Peyer's patch (tissue), 4 donors: ENCODE results near the gene CAV1.

ENCODE experiments used
- POLR2A ChIP-seq, 2 donors: fragments of 450-650 bp; IDR thresholded peaks; one replicate each; pipeline ENCODE4 v1.5.1; 2017; ENCODE audit warnings: antibody characterized with exemption in 2 of 2, mild to moderate bottlenecking in 2 of 2, moderate library complexity in 2 of 2
- TF ChIP-seq, protein P1 (sequence below), 6 experiments: fragments of 450-650 bp in 4 of 6; fragments of 200-600 bp in 2 of 6; sonication (generic) in 1 of 6; IDR thresholded peaks; one replicate each; pipeline ENCODE4 v1.5.1; 2017 to 2019; ENCODE audit warnings: antibody characterized with exemption in 6 of 6, mild to moderate bottlenecking in 3 of 6, moderate library complexity in 1 of 6

DNA sequence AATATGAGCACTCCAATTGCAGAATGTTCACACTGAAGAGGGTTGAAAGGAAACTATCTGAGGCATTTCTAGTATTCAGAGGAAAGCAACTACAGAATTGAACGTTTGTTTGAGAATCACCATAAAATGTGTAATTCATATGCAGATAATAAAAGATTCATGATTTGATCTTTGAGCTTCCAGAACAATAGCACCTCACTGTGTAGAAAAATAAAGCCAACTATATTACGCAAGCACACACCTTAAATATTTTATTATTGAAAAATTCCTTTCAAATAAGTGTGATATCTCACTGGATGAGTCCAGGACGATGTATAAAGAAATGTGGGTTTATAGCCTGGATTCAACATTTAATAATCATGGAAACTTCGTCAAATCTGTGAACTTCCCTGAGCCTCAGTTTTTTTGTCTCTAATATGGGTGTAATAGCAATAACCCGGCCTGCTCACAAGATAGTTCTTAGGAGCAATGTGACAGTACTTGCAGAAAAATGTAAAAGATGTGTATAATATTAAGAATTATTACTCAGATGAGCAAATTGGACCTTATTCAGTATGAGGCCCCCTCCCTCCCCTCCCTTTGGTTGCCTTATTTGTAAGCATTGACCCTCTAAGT, 36.8 kb upstream of the CAV1 start:
- TF ChIP-seq POLR2A (IDR thresholded peaks at IDR 0.05): no peak
- TF ChIP-seq, protein P1, sequence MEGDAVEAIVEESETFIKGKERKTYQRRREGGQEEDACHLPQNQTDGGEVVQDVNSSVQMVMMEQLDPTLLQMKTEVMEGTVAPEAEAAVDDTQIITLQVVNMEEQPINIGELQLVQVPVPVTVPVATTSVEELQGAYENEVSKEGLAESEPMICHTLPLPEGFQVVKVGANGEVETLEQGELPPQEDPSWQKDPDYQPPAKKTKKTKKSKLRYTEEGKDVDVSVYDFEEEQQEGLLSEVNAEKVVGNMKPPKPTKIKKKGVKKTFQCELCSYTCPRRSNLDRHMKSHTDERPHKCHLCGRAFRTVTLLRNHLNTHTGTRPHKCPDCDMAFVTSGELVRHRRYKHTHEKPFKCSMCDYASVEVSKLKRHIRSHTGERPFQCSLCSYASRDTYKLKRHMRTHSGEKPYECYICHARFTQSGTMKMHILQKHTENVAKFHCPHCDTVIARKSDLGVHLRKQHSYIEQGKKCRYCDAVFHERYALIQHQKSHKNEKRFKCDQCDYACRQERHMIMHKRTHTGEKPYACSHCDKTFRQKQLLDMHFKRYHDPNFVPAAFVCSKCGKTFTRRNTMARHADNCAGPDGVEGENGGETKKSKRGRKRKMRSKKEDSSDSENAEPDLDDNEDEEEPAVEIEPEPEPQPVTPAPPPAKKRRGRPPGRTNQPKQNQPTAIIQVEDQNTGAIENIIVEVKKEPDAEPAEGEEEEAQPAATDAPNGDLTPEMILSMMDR (IDR thresholded peaks at IDR 0.05): no peak
